Hematopoietic multipotent progenitor cell treated with erythropoietin and hydrocortisone succinate and interleukin-3 and kit ligand, for 15 days (in vitro differentiated cells): Measurements from ENCODE around the gene GNB1L.

Experiments
- DNase-seq: peaks from one replicate; pipeline ENCODE4 v3.0.0-alpha.2; 2015; ENCODE audit warnings: low spot score

Gene GNB1L

DNA sequence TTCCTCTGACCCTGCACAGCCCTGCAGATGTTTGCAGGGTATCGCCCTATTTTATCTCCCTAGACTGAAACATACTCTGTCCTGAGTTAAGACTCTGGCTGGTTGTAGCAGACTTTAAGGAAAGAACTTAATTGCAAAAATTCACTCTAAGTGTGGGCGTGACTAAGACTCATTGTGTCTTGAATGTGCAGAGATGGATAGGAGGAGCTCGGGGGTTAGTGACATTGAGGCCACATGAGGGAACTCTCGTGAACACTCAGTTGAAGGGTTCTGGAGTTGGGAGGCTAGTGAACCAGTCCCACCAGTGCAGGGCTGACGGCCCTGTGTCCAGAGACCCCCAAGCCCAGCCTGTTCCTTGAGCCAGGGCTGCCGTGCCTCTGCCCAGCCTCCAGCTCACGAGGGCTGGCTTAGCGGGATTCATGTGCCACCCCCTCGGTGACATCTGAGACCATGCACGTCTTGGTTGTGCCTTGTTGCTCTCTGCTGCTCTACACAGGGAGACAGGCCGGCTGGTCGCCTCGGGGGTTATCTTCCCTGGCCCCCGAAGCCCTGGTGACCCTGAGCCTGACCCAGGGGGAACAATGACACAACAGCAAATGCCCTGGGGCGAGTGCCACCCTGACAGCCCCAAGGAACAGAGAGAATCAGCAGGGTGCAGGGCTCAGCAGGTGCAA lies 105.5 kb downstream of the GNB1L start:
- DNase-seq: no peak

DNA sequence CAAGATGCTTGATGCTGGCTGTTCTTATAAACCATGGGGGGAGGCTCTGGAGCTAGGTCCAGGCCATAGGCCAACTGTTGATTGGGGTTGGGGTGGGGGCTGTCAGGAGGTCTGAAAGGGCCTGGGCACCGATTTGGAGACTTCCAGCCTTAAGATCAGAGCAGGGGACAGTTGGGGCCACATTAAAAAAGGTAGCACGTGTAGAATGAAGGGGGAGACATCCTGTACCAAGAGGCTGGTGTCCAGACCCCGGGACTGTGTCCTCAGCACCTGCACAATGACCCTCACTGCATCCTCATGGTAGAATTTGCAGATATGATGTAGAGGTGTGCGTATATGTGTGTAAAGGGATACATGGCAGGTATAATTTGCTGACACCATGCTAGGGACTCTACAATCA lies 106.5 kb downstream of the GNB1L start:
- no peak for DNase-seq

DNA sequence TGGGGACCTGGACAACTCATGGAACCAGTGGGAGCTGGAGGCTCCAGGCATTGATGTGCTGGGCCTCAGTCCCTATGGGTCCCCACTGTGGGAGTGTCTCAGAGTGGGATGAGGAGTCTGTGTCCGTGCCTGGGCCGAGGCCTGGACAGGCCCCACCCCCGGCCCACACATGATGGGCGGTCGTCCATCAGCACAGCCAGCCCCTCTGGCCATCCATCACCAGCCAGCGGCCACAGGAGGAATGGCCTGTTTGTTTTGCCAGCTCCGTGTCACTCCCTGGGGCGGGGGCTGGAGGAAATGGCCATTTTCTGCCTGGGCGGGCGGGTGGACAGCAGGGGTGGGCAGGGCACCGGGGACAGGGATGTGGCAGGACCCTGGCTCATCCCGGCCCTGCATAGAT lies 107.1 kb downstream of the GNB1L start:
- no peak for DNase-seq

DNA sequence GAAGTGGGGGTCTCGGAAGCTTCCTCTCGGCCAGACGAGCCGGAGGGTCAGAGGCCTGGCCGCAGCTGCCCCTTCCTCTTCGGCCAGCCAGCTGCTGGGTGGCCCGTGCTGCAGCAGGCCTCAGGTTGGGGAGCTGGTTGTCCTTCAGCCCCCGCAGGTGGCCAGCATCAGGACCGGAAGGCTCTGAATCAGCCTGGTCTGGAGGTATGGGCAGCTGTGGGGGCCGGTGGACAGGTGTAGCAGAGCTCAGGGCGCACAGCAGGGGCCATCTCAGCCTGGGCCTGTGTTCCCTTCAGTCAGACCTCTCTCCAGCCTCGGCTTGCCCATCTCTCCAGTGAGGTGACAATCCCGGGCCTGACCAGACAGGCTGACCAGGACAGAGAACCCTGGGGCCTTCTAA lies 107.9 kb downstream of the GNB1L start:
- no peak for DNase-seq

DNA sequence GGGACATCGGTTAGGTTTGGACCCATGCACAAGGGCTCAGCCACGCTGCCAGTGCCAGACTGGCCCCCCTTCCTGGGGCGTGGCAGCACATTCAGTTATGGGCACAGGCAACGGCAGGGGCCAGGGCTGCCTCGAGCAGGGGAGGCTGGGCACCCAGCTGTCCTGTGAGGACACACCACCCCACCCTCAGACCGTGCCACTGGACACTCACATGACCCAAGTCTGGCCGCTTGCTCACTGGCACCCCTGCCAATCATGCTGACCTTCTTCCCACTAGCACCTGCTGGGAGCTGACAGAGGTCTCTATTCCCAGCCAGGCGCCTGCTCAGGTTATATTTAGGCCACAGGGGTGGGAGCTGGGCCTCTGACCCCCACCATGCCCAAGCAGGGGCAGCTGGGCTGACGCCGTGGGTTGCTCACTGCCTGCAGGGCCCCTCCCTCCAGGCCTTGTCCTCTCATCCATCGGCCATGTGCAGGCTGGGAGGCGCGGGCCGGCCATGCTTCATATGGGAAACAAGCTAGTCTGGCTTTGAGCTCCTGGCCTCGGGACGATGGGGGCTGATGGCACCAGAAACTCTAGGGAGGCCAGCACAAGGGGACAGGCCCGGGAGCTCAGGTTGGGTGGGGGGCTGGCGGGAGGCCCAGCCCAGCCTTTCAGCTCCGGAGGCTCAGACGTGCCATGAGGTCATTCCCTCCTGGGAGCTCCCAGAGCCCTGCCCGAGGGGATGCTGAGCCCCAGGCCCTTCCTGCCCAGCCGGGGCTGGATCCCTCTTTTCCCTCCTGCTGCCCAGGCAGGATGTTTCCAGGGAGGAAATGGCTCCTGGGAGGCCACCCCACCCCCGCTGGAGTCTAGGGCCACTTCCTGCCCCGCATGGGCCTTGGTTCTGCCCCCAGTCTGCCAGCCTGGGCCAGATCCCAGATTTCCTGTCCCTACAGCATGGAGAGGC lies 109.2 kb downstream of the GNB1L start:
- DNase-seq: no peak

DNA sequence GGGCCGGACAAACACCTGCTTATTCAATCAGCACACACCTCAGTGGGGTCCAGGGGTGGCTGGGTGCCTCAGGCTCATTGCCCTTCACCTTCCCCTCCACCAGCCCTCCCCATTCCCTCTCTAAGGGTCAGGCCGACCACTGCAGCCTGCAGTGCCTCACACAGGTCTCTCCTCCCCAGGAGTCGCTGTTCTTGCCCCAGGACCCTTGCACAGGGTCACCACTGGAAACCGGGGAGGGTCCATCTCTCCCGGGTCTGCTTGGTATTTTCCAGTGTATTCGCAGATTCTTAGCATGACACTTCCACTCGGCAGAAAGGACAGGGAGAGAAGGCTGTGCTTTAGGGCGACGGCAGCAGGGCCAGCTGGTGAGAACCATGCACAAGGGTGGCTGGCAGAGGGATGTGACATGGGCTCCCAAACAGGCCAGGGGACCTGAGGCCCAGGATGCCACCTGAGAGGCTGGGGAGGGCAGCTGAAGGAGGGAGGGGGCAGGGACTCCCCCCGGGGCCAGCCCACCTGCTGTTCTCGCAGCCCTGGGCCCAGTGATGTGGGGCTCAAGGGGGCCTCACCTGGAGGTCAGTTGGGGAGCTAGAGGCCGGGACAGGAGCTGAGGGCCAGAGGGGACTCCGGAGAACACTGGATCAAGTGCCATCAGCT lies 110.2 kb downstream of the GNB1L start:
- no peak for DNase-seq

DNA sequence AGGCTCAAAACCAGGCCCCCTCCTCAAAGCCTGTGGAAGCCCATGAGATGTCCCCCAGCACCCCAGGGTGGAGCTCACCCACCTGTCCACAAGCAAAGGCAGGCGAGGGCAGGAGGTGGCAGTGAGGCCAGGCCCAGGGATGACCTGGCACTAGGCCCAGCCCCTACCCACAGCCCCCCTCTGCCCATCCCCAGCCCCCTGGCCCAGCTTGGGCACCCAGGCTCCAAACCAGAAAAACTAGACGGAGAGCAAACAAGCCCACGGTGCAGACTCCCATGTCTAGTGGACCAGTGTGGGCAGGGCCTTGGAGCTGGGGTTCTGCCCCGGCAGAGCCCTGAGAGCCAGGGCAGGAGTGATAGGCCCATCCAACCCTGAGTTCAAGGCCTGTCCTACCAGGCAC lies 111.0 kb downstream of the GNB1L start:
- DNase-seq: no peak

DNA sequence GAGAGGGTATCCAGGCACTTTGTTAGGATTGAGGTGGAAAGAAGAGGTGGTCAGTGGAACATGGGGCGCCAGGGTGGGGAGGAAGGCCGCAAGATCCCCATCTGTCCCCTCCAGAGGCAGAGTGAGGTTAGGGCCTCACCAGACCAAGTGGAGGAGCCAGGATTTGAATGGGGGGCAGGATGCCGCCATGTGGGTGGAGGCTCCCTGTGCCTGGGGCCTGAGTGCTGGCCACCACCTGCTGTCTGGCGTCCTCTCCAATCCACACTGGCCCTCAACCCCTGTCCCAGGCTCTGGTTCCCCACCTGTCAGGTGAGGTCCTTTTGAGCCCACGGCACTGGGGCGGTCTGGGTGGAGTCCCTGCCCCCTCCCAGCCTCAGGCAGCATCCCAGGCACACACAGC lies 111.6 kb downstream of the GNB1L start:
- no peak for DNase-seq

DNA sequence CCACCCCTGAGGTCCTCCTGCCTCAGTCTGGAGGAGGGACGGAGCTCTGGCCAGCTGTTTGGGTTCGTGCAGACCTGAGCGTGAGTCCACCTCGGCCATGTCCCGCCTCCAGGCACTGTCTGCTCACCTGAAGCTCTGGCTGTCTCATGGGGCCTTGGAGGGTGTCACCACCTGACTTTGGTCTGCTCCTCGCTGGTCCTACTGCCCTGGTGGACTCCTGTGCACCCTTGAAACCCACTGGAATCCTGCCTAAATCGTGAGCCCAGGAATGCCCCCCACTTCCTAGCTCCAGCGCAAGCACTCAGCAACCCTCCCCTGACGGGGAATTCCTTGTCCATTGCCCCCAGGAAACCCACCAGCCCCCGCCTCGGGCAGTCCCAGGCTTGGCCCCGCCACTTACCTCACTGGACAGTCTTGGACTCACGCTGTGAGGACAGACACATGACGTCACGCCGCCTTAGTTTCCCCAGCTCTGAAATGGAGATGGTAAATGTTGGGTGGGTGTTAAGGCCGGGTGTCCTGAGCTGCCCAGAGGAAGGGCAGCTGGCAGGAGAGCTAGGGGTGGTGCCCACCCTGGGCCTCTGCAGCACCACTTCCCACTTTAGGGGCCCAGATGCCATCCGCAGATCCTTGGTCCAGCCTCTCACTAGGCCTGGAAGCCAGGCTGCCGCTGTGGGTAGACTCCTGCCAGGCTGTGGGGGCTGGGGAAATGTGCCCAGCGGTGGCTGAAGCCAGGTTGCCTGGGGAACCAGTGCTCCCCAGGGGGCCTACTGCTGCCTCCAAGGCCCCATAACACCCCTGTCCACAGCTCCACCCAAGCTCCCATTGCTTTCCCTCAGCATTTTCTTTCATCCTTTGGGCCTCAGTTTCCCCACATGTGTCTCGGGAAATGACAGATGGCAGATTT lies 112.3 kb downstream of the GNB1L start:
- no peak for DNase-seq

DNA sequence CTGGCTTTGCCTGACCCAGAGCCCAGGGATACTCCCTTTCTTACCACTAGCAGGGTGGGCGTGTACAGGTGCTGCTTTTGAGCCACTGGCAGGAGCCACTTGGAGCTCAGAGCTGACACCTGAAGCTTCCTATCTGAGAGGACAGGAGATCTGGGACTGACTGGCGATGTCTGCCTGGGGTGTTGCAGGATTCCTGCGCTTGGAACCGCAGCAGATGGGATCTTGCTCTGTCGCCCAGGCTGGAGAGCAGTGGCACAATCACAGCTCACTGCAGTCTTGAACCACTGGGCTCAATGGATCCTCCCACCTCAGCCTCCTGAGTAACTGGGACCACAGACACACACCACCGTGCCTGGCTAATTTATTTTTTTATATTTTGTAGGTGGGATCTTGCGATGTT lies 113.6 kb downstream of the GNB1L start:
- no peak for DNase-seq

DNA sequence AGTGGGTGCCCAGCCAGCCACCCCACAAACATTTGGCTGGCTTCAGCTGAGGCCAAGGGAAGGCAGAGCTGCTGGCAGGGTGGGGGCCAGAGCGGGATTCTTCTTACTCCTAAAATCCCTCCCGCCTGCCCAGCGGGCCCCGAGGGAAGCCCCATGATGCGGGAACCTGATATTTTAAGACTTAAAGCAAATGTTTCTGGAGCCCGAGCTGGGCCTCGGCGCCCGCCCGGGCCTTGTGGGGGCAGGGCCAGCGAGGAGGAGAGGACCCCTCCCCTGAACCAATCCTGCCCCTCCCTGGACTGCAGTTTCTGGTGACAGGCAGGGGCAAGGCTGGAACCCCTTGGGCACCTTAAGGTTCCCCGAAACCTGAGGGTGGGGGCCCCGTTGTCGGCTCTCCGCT lies 114.1 kb downstream of the GNB1L start:
- DNase-seq: no peak

DNA sequence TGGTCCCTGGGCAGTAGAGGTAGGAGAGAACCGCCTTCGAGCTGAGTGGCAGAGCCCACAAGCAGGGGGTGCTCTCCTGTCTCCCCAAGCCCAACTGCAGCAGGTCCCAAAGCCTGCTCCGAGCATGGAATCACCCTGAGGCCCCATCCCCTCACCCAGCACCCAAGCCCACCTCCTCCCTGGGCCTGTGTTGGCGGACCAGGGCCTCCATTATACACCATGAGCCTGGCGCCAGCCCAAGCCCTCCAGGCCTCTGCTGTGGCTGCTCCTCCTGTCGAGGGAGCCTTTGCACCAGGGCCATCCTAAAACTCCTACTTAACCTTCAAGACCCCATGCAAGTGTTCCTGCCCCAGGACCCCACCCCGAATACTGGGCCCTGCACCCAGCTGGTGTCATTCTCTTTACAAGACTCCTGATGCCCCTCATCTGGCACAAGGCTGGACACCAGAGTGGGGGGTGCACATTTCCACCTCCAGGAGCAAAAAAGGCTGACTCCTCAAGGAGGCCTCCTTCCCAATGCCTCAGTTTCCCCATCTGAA lies 114.7 kb downstream of the GNB1L start:
- DNase-seq: no peak

DNA sequence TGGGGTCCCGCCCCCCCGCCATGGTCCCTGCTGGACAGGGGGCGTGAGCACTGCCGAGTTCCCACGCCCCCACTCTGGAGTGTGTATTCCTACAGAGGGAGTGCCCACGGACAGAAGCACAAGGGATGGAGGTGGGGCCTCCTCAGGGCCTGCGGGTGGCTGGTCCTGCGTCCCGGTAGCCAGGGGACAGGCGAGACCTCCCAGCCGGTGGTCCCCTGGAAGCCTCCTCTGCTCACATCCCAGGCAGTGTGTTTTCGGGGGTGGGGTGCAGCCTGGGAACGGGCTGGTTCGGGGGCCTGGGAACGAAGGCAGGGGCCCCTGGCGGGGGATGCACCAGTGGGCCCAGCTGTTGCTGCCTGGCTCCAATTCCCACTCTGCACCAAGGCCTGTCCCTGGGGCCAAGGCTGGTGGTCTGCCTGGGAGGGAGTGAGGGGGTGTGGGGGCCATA lies 115.2 kb downstream of the GNB1L start:
- DNase-seq: no peak

DNA sequence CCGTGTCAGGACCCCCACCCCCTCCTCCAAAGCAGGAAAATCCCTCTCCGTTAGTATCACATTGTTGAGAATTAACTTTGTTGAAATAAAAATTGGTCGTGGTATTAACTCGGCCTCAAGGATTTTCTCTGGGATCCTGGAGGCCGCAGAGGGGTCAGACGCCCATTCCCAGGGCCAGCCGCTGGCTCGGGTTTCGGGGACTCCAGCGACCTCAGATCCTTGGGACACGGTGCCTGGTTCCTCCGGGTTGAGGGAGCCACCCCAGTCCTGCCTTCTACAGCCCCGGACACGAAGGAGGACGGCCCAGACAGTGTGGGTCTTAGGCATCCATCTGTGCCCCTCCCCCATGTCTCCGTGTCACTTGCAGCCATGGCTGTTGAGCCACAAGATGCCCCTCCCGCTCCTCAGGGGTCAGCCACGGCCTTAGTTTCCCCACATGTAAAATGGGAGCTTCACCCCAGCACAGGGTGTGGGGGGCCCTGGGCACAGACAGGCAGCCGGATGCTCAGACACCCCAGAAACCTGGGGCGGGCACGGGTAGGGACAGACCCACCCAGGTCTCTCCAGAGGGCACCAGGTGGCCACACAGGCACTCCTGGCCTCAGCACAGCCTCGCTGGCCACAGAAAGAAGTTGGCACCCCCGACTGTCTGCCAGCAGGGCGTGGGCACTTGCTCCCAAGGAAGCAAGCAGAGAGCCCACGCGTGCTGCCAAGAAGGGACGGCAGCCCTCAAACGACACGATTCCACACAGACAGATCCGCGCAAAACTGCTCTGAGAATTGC lies 115.8 kb downstream of the GNB1L start:
- DNase-seq: no peak

DNA sequence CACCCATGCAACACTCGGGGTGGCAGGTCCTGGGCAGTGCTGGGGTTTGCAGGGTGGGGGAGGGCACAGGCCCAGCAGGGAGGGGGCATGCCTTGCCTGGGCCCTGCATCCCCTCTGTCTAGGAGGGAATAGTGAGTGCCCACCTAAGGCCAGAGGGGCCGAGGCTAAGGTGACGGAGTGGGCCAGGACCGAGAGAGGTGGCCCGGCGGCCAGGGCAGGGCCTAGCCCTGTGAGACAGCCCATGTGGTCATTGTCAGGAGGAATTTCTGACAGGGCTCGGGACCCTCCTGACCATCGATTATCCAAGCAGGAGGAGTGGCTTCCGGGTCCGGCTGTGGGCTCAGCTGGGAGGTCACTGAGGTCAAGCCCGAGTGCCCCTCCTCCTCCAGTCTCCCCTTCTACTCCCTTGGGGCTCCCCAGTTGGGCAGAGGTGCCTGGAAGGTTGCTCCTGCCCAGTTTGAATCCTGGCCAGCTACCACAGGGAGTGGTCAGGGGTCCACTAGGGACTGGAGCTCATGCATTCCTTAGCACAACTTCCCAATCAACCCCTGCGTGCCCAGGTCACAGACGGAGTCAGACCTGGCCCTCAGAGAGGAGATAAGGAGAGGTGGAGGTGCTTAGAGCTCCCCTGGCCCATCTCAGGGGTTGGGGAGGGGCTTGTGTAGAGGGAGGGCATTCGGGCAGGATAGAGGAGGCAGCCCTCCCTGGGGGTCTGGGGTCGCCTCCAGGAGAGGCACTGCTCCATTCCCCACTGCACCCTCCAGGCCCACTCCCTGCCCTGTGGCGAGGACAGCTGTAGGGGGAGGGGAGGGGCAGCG lies 116.6 kb downstream of the GNB1L start:
- no peak for DNase-seq

DNA sequence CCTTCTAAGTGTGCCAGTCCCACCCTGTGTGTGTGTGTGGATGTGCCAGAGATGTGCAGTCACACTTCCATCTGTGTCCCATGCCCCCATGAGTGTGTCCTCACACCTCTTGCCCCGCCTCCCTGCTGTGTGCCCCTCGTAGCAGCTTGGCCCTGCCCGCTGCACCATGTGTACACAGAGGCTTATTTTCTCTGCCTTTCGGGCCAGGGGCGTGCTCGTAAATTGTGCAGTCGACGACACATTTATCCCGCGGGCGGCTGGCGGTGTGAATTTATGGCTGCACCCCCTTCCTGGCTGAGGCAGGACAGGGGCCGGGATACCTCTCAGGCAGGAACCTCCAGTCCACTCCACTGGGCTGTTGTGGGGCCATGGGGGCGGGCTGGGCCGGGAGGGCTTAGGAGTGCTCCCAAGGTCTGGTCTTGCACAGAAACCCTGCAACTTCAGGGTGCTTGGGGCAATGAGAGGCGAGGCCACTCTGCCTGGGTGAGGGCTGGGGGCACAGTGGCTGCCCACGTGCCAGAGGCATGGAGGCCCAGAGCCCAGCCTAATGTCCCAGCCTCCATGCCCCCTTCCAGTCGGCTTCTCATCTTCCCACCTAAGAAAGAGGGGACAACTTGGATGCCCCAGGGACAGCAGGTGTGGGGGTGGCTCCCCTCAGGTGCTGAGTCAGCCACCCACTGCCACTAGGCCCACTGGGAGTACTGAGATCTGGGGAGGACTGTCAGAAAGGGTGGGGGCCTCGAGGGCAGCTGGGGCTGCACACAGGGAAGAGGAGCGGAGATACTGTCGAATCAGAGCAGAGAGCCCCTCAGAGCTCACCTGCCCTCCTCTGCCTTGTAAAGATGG lies 118.8 kb downstream of the GNB1L start:
- no peak for DNase-seq

DNA sequence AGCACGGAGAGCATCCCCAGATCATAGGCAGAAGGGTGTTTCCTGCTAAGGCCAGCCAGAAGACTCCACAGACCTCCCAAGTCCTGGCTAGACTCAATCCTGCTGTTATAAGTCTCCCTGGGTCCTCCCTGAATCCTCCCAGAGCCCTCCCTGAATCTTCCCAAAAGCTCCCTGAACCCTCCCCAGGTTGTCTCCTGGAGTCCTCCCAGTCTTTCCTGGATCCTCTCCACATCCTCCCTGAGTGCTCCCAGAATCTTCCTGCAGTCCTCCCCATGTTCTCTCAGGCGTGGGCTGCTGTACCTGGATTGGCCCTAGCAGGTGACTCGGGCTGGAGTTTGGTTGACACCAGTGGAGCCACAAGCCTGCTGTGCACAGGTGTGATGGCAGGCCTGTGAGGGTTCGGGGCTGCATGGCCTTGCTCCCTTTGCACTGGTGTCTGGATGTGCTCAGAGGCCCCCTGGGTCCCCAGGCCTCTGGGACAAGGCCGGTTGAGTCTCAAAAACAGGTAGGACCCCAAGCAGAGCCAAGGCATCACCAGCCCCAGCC lies 119.8 kb downstream of the GNB1L start:
- DNase-seq: no peak

DNA sequence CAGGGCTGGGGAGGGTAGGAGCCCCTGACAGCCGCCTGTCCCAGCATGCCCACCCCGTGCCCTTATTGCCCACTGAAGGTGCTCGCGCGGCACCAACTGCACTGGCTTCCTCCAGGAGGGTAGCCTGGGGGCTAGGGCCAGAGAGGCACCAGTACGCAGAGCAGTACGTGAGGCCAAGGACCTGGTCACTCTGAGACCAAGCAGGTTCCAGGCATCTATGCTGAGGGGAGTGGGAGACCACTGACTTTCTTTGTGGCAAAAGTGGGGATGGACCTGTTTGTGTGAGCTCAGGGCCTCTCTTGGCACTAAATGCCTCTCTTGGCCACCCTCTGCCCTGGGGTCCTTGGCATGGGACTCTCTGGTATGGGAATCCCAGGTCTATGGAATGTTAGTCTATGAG lies 120.5 kb downstream of the GNB1L start:
- no peak for DNase-seq

DNA sequence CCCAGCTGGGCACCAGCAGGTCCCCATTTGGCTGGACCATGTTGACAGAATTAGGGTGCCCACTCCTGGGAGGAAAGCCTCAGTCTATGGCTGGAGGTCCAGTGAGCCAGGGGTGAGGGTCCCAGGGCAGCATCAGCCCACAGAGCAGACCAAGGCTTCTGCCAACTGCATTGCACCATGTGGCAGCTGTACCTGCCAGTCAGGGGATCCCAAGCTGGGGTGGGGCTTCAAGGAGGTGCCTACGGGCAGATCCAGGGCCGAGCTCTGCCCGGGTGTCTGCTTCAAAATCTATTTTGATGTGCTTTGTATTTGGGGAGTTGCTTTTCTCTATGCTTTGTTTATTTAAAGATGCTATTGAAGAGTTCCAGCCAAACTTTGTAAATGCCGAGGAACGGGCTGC lies 120.9 kb downstream of the GNB1L start:
- DNase-seq: no peak
